Measurements from ENCODE around the gene PKD1L1.
A peak's percentile ranks its signal among the peaks of the same experiment; 100 is the strongest.

PKD1L1 gene

GRCh38 chr7:47776335-47776734, 171.9 kb downstream of the PKD1L1 start:
- no peak for DNase-seq (ENCODE audit: low spot score)
- TF ChIP-seq, protein P1, sequence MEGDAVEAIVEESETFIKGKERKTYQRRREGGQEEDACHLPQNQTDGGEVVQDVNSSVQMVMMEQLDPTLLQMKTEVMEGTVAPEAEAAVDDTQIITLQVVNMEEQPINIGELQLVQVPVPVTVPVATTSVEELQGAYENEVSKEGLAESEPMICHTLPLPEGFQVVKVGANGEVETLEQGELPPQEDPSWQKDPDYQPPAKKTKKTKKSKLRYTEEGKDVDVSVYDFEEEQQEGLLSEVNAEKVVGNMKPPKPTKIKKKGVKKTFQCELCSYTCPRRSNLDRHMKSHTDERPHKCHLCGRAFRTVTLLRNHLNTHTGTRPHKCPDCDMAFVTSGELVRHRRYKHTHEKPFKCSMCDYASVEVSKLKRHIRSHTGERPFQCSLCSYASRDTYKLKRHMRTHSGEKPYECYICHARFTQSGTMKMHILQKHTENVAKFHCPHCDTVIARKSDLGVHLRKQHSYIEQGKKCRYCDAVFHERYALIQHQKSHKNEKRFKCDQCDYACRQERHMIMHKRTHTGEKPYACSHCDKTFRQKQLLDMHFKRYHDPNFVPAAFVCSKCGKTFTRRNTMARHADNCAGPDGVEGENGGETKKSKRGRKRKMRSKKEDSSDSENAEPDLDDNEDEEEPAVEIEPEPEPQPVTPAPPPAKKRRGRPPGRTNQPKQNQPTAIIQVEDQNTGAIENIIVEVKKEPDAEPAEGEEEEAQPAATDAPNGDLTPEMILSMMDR (IDR thresholded peaks at IDR 0.05; ENCODE audit: poor library complexity, severe bottlenecking), result no peak
- no peaks in the 10 kb centered on the region for H3K27me3 ChIP-seq (ENCODE audit: insufficient read depth, poor library complexity, severe bottlenecking)
- H3K4me3 ChIP-seq (ENCODE audit: severe bottlenecking), result no peak overlapping the region
- no peaks in the 10 kb centered on the region for H3K36me3 ChIP-seq (ENCODE audit: low read depth)
- H3K27ac ChIP-seq (ENCODE audit: poor library complexity, severe bottlenecking), result no peak overlapping the region
- peak; percentile 33; the same call in 1 of the 3 replicates for ATAC-seq (ENCODE audit: low read depth)
- peaks cover 6% of the 10 kb centered on the region for H3K4me1 ChIP-seq (ENCODE audit: insufficient read depth, poor library complexity, severe bottlenecking)
- no peaks in the 10 kb centered on the region for H3K9me3 ChIP-seq (ENCODE audit: severe bottlenecking)

DNA sequence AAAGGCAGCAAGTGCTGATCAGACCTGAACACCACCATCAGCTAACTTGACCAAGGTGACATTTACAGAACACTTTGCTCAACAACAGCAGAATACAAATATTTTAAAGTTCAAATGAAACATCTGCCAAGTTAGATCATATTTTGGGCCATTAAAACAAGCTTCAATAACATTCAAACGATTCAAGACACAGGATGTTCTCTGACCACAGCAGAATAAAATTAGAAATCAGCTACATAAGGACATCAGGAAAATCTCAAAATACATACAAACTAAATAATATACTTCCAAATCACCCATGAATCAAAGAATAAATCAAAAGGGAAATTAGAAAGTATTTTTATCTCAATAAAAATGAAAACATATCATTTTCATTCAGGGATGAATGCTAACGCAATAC, 173.0 kb downstream of the PKD1L1 start:
- H3K4me3 ChIP-seq (ENCODE audit: severe bottlenecking), result no peak overlapping the region
- DNase-seq (ENCODE audit: low spot score), result no peak
- H3K27me3 ChIP-seq (ENCODE audit: insufficient read depth, poor library complexity, severe bottlenecking), result no peaks in the 10 kb centered on the region
- peaks cover 6% of the 10 kb centered on the region for H3K4me1 ChIP-seq (ENCODE audit: insufficient read depth, poor library complexity, severe bottlenecking)
- no peaks in the 10 kb centered on the region for H3K36me3 ChIP-seq (ENCODE audit: low read depth)
- TF ChIP-seq, protein P1 (IDR thresholded peaks at IDR 0.05; ENCODE audit: poor library complexity, severe bottlenecking), result no peak
- no peak overlapping the region for H3K27ac ChIP-seq (ENCODE audit: poor library complexity, severe bottlenecking)
- no peaks in the 10 kb centered on the region for H3K9me3 ChIP-seq (ENCODE audit: severe bottlenecking)
- ATAC-seq (ENCODE audit: low read depth), result no peak

GRCh38 chr7:47772492-47772891, 175.8 kb downstream of the PKD1L1 start:
- DNase-seq (ENCODE audit: low spot score), result no peak
- Histone ChIP-seq H3K4me1 (ENCODE audit: insufficient read depth, poor library complexity, severe bottlenecking) (peaks cover 6% of the 10 kb centered on the region), H3K27ac (ENCODE audit: poor library complexity, severe bottlenecking) (no peak overlapping the region), H3K4me3 (ENCODE audit: severe bottlenecking) (no peak overlapping the region), H3K36me3 (ENCODE audit: low read depth) (no peaks in the 10 kb centered on the region), H3K27me3 (ENCODE audit: insufficient read depth, poor library complexity, severe bottlenecking) (no peaks in the 10 kb centered on the region), H3K9me3 (ENCODE audit: severe bottlenecking) (no peaks in the 10 kb centered on the region)
- TF ChIP-seq, protein P1 (IDR thresholded peaks at IDR 0.05; ENCODE audit: poor library complexity, severe bottlenecking), result no peak
- no peak for ATAC-seq (ENCODE audit: low read depth)

GRCh38 chr7:47771990-47772360, 176.3 kb downstream of the PKD1L1 start:
- peaks cover 6% of the 10 kb centered on the region for H3K4me1 ChIP-seq (ENCODE audit: insufficient read depth, poor library complexity, severe bottlenecking)
- H3K27me3 ChIP-seq (ENCODE audit: insufficient read depth, poor library complexity, severe bottlenecking), result no peaks in the 10 kb centered on the region
- no peaks in the 10 kb centered on the region for H3K36me3 ChIP-seq (ENCODE audit: low read depth)
- no peak overlapping the region for H3K27ac ChIP-seq (ENCODE audit: poor library complexity, severe bottlenecking)
- no peaks in the 10 kb centered on the region for H3K9me3 ChIP-seq (ENCODE audit: severe bottlenecking)
- DNase-seq (ENCODE audit: low spot score), result no peak
- no peak overlapping the region for H3K4me3 ChIP-seq (ENCODE audit: severe bottlenecking)
- ATAC-seq (ENCODE audit: low read depth), result no peak
- TF ChIP-seq, protein P1 (IDR thresholded peaks at IDR 0.05; ENCODE audit: poor library complexity, severe bottlenecking), result no peak

DNA sequence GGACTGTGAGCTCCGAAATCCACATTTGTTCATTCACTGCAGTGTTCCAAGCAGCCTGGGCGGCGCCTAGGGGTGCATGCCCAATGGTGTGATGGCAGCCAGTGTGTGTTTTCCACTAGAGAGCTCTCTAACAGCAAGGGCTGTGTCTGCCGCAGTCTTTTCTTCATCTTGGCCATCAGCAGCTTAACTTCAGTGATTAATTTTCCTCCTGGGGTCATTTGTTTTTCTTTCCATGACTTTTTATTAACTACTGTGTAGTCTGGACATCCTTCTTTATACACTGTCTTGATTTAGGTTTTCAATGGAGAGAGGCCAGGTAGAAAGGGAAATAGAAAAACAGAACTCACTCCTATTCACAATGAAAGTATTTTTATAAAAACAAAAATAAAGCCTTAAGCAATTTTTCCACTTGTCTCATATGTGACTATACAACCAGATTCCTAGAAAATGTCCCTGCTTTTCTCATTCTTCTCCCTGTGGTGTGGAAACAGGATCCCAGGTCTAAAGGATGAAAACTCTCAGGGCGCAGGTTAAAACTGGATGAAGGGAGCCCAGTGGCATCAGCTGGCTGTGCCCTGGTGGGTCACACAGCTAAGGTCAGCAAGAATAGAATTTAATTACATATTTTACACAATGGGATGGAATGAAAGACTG, 176.8 kb downstream of the PKD1L1 start:
- TF ChIP-seq, protein P1 (IDR thresholded peaks at IDR 0.05; ENCODE audit: poor library complexity, severe bottlenecking), result no peak
- no peaks in the 10 kb centered on the region for H3K27me3 ChIP-seq (ENCODE audit: insufficient read depth, poor library complexity, severe bottlenecking)
- H3K4me1 ChIP-seq (ENCODE audit: insufficient read depth, poor library complexity, severe bottlenecking), result peaks cover 4% of the 10 kb centered on the region
- ATAC-seq (ENCODE audit: low read depth) (no peak), DNase-seq (ENCODE audit: low spot score) (no peak)
- H3K9me3 ChIP-seq (ENCODE audit: severe bottlenecking), result no peaks in the 10 kb centered on the region
- H3K4me3 ChIP-seq (ENCODE audit: severe bottlenecking), result no peak overlapping the region
- H3K36me3 ChIP-seq (ENCODE audit: low read depth), result no peaks in the 10 kb centered on the region
- H3K27ac ChIP-seq (ENCODE audit: poor library complexity, severe bottlenecking), result no peak overlapping the region
